Spleen (tissue), 11 donors: ENCODE results near the gene CFAP77. TPM values are rescaled to one million over a fixed set of nuclear protein-coding genes. Genes with fewer than 3 reads are reported as not detected.

Source experiments
- DNase-seq: peaks from one replicate; pipeline ENCODE4 v3.0.0-alpha.2; 2020
- H3K27ac ChIP-seq, 8 donors: fragments of 200-600 bp; sonication (generic) in 7 of 8; 1 replicate in 4 of 8; 2 replicates in 4 of 8; pipeline versions ENCODE4 v1.5.0 to v1.8.0; 2016 to 2021; ENCODE audit warnings: inconsistent platforms in 4 of 8, mild to moderate bottlenecking in 4 of 8, moderate library complexity in 1 of 8
- H3K27me3 ChIP-seq, 7 donors: fragments of 200-600 bp; sonication (generic) in 6 of 7; replicated peaks in 1 of 7; 1 replicate in 4 of 7; 2 replicates in 3 of 7; pipeline versions ENCODE4 v1.5.0 to v1.8.0; 2016 to 2021; ENCODE audit warnings: inconsistent platforms in 3 of 7, mild to moderate bottlenecking in 1 of 7
- H3K36me3 ChIP-seq, 6 donors: fragments of 200-600 bp; sonication (generic) in 5 of 6; 1 replicate in 4 of 6; 2 replicates in 2 of 6; pipeline versions ENCODE4 v1.5.0 to v1.8.0; 2016 to 2021; ENCODE audit warnings: inconsistent platforms in 2 of 6
- H3K4me1 ChIP-seq, 6 donors: fragments of 200-600 bp; sonication (generic) in 5 of 6; 1 replicate in 3 of 6; 2 replicates in 3 of 6; pipeline versions ENCODE4 v1.5.0 to v1.8.0; 2016 to 2021; ENCODE audit warnings: inconsistent platforms in 3 of 6
- H3K4me3 ChIP-seq, 8 donors: fragments of 200-600 bp; sonication (generic) in 7 of 8; 1 replicate in 4 of 8; 2 replicates in 4 of 8; pipeline versions ENCODE4 v1.5.0 to v1.8.0; 2016 to 2021; ENCODE audit warnings: inconsistent platforms in 4 of 8, mild to moderate bottlenecking in 4 of 8, moderate library complexity in 2 of 8
- H3K9me3 ChIP-seq, 8 donors: fragments of 200-600 bp; sonication (generic) in 7 of 8; 1 replicate in 4 of 8; 2 replicates in 4 of 8; pipeline versions ENCODE4 v1.5.0 to v1.8.0; 2016 to 2021; ENCODE audit warnings: inconsistent platforms in 4 of 8
- CTCF ChIP-seq, 11 experiments: fragments of 200-600 bp in 7 of 11; fragments of 450-650 bp in 4 of 11; sonication (generic) in 4 of 11; IDR thresholded peaks in 8 of 11; conservative IDR thresholded peaks in 3 of 11; 1 replicate in 7 of 11; 2 replicates in 4 of 11; pipeline versions ENCODE4 v1.4.0 to v1.8.0; 2016 to 2021; ENCODE audit warnings: antibody characterized with exemption in 11 of 11, inconsistent platforms in 4 of 11, mild to moderate bottlenecking in 1 of 11
- POLR2A ChIP-seq, 3 donors: fragments of 450-650 bp; IDR thresholded peaks; one replicate each; pipeline ENCODE4 v1.5.1; 2017; ENCODE audit warnings: antibody characterized with exemption in 3 of 3, mild to moderate bottlenecking in 1 of 3
- POLR2AphosphoS5 ChIP-seq, 3 donors: sonication (generic); formaldehyde crosslinking; IDR thresholded peaks; one replicate each; pipeline ENCODE4 v1.5.1; 2017; ENCODE audit warnings: antibody characterized with exemption in 3 of 3
- WGBS, 5 donors: extraction: QIAGEN DNeasy Blood & Tissue Kit in 3 of 5; methylation state at CpG; one replicate each; pipeline versions ENCODE4 v1.1.5 to v1.1.7; 2013 to 2018; 5-methylcytosine and 5-hydroxymethylcytosine counted together
- intact Hi-C: fragments of 100-400 bp; cut with DNase I; formaldehyde crosslinking; loops from one replicate; pipeline ENCODE4 v1.15.0; 2023; ENCODE audit warnings: low total_unique reads
- polyA plus RNA-seq, 3 donors: library from polyadenylated mRNA; stranded (reverse); fragments of 200-250 nt; gene quantifications; one replicate each; pipeline ENCODE4 v1.2.1, GENCODE V29; 2013
- total RNA-seq, 7 donors: library from RNA; depleted of rRNA in 3 of 7; stranded (reverse); fragments of >200 nt in 3 of 7; fragmentation: NEBNext Ultra II Directional in 4 of 7; extraction: Animal tissue kit (Norgen Biotek cat#: 25700) in 4 of 7; gene quantifications; one replicate each; pipeline versions ENCODE4 v1.1.0 to v1.2.1, GENCODE V29; 2016 to 2021
- donor health status: healthy with polysubstance abuse.
- donor health status: DM: no; HTN: no; CAD: no; lungs with moderate emphysema.
- donor health status: DM: no; HTN: no; CAD: no.
- donor health status: Bipolar disorder and iron deficiency.
- donor health status: healthy.
- donor health status: DM: no; HTN: no; CAD: no.
- donor health status: DM: yes; HTN: yes; CAD: no.

Gene CFAP77
- total and polyA plus RNA-seq, 10 donors, result 0.06 TPM; not detected in 9

GRCh38 chr9:132494857-132495256 lies 84.8 kb downstream of the CFAP77 start:
- Histone ChIP-seq H3K9me3 (peaks cover 0 to 9% (median 0%) of the 10 kb centered on the region in 8 donors), H3K36me3 (no peaks in the 10 kb centered on the region), H3K27ac (no peak overlapping the region), H3K4me3 (no peak overlapping the region), H3K27me3 (peaks cover 0 to 70% (median 0%) of the 10 kb centered on the region in 7 donors), H3K4me1 (no peaks in the 10 kb centered on the region)
- no peak for DNase-seq
- TF ChIP-seq POLR2AphosphoS5 (IDR thresholded peaks at IDR 0.05) (no peak), POLR2A (IDR thresholded peaks at IDR 0.05) (no peak), CTCF (IDR thresholded peaks at IDR 0.05 in 8 of 11, conservative IDR thresholded peaks at IDR 0.05 in 3 of 11) (no peak)
- 70 to 93% (median 91%) methylated on average over 2 of the region's 2 CpGs for WGBS, 5 donors
- intact Hi-C loops, result no loop called here

- H3K36me3 ChIP-seq, result no peaks in the 10 kb centered on the region
- TF ChIP-seq POLR2A (IDR thresholded peaks at IDR 0.05) (no peak), CTCF (IDR thresholded peaks at IDR 0.05 in 8 of 11, conservative IDR thresholded peaks at IDR 0.05 in 3 of 11) (no peak), POLR2AphosphoS5 (IDR thresholded peaks at IDR 0.05) (no peak)
- peaks cover 0 to 9% (median 0%) of the 10 kb centered on the region in 8 donors for H3K9me3 ChIP-seq
- no peak overlapping the region for H3K4me3 ChIP-seq
- intact Hi-C loops, result no loop called here
- WGBS, 5 donors, result 80 to 92% (median 87%) methylated on average over 13 to 16 of the region's 16 CpGs
- DNase-seq, result no peak
- H3K4me1 ChIP-seq, result no peaks in the 10 kb centered on the region
- peaks cover 0 to 58% (median 0%) of the 10 kb centered on the region in 7 donors for H3K27me3 ChIP-seq
- no peak overlapping the region for H3K27ac ChIP-seq
Measured at GRCh38 chr9:132497731-132498130, 87.7 kb downstream of the CFAP77 start.

- intact Hi-C loops, result no loop called here
- H3K4me1 ChIP-seq, result no peaks in the 10 kb centered on the region
- H3K27me3 ChIP-seq, result peaks cover 0 to 58% (median 0%) of the 10 kb centered on the region in 7 donors
- H3K36me3 ChIP-seq, result no peaks in the 10 kb centered on the region
- no peak overlapping the region for H3K27ac ChIP-seq
- TF ChIP-seq POLR2A (IDR thresholded peaks at IDR 0.05) (no peak), CTCF (IDR thresholded peaks at IDR 0.05 in 8 of 11, conservative IDR thresholded peaks at IDR 0.05 in 3 of 11) (no peak), POLR2AphosphoS5 (IDR thresholded peaks at IDR 0.05) (no peak)
- DNase-seq, result no peak
- no peak overlapping the region for H3K4me3 ChIP-seq
- H3K9me3 ChIP-seq, result peaks cover 0 to 9% (median 0%) of the 10 kb centered on the region in 8 donors
- WGBS, 5 donors, result 73 to 82% (median 75%) methylated on average over 15 to 20 of the region's 20 CpGs
Measured at GRCh38 chr9:132498531-132499210, 88.7 kb downstream of the CFAP77 start.

GRCh38 chr9:132499251-132499650 lies 89.2 kb downstream of the CFAP77 start:
- DNase-seq, result no peak
- H3K27ac ChIP-seq, result no peak overlapping the region
- H3K4me3 ChIP-seq, result no peak overlapping the region
- peaks cover 0 to 9% (median 0%) of the 10 kb centered on the region in 8 donors for H3K9me3 ChIP-seq
- H3K4me1 ChIP-seq, result no peaks in the 10 kb centered on the region
- TF ChIP-seq CTCF (IDR thresholded peaks at IDR 0.05 in 8 of 11, conservative IDR thresholded peaks at IDR 0.05 in 3 of 11) (no peak), POLR2AphosphoS5 (IDR thresholded peaks at IDR 0.05) (no peak), POLR2A (IDR thresholded peaks at IDR 0.05) (no peak)
- H3K27me3 ChIP-seq, result peaks cover 0 to 58% (median 0%) of the 10 kb centered on the region in 7 donors
- WGBS, 5 donors, result 85 to 93% (median 89%) methylated on average over 23 of the region's 23 CpGs
- no peaks in the 10 kb centered on the region for H3K36me3 ChIP-seq
- intact Hi-C loops, result no loop called here
